ENCODE results near the gene MMAB. TPM values are rescaled to one million over a fixed set of nuclear protein-coding genes. Genes with fewer than 3 reads are reported as not detected.

Gene MMAB
- total RNA-seq, 1 donor from 2014 or later: 62.8 TPM

GRCh38 chr12:109590566-109590965 lies 17.3 kb upstream of the MMAB start:
- Mint-ChIP-seq H3K4me1 (no peaks in the 10 kb centered on the region), H3K36me3 (ENCODE audit: low read depth) (peaks cover 59% of the 10 kb centered on the region), H3K27me3 (no peaks in the 10 kb centered on the region), H3K9me3 (no peaks in the 10 kb centered on the region), H3K4me3 (no peak overlapping the region), H3K27ac (no peak overlapping the region)
- intact Hi-C loops (cut with micrococcal nuclease): no loop called here
- ChIA-PET CTCF (interaction anchor here (1.0 kb wide), 1 partner anchor 71 kb away, joined by 3 read pairs; no protein-coding TSS in a partner anchor), POLR2A (no interaction called here)
- no peak for TF ChIP-seq CTCF (IDR thresholded peaks at IDR 0.05)
- ATAC-seq (ENCODE audit: low read depth) (no peak), DNase-seq (no peak)

- Mint-ChIP-seq H3K9me3 (no peaks in the 10 kb centered on the region), H3K4me1 (no peaks in the 10 kb centered on the region), H3K27ac (no peak overlapping the region), H3K36me3 (ENCODE audit: low read depth) (peaks cover 60% of the 10 kb centered on the region), H3K27me3 (no peaks in the 10 kb centered on the region), H3K4me3 (no peak overlapping the region)
- CTCF ChIA-PET: interaction anchor here (1.0 kb wide), 1 partner anchor 70 kb away, joined by 3 read pairs; no protein-coding TSS in a partner anchor
- POLR2A ChIA-PET: no interaction called here
- DNase-seq (no peak), ATAC-seq (ENCODE audit: low read depth) (no peak)
- intact Hi-C loops (cut with micrococcal nuclease): no loop called here
- no peak for TF ChIP-seq CTCF (IDR thresholded peaks at IDR 0.05)
Observed at GRCh38 chr12:109589691-109590245, 16.5 kb upstream of the MMAB start.

GRCh38 chr12:109589240-109589590 lies 15.9 kb upstream of the MMAB start:
- Mint-ChIP-seq H3K4me3 (no peak overlapping the region), H3K36me3 (ENCODE audit: low read depth) (peaks cover 59% of the 10 kb centered on the region), H3K27ac (no peak overlapping the region), H3K9me3 (no peaks in the 10 kb centered on the region), H3K4me1 (no peaks in the 10 kb centered on the region), H3K27me3 (no peaks in the 10 kb centered on the region)
- POLR2A ChIA-PET: no interaction called here
- CTCF ChIA-PET: no interaction called here
- DNase-seq (no peak), ATAC-seq (ENCODE audit: low read depth) (no peak)
- intact Hi-C loops (cut with micrococcal nuclease): no loop called here
- no peak for TF ChIP-seq CTCF (IDR thresholded peaks at IDR 0.05)

GRCh38 chr12:109588461-109589239 lies 15.3 kb upstream of the MMAB start:
- ATAC-seq (ENCODE audit: low read depth): no peak
- intact Hi-C loops (cut with micrococcal nuclease): no loop called here
- no peaks in the 10 kb centered on the region for H3K9me3 Mint-ChIP-seq
- no peak overlapping the region for H3K4me3 Mint-ChIP-seq
- H3K27ac Mint-ChIP-seq: no peak overlapping the region
- no peaks in the 10 kb centered on the region for H3K27me3 Mint-ChIP-seq
- DNase-seq: no peak
- H3K4me1 Mint-ChIP-seq: no peaks in the 10 kb centered on the region
- no peak for TF ChIP-seq CTCF (IDR thresholded peaks at IDR 0.05)
- POLR2A ChIA-PET: no interaction called here
- CTCF ChIA-PET: no interaction called here
- peaks cover 60% of the 10 kb centered on the region for H3K36me3 Mint-ChIP-seq (ENCODE audit: low read depth)

GRCh38 chr12:109587921-109588320 lies 14.6 kb upstream of the MMAB start:
- no peaks in the 10 kb centered on the region for H3K27me3 Mint-ChIP-seq
- CTCF ChIA-PET: no interaction called here
- intact Hi-C loops (cut with micrococcal nuclease): no loop called here
- no peak overlapping the region for H3K4me3 Mint-ChIP-seq
- H3K9me3 Mint-ChIP-seq: no peaks in the 10 kb centered on the region
- DNase-seq (no peak), ATAC-seq (ENCODE audit: low read depth) (no peak)
- H3K36me3 Mint-ChIP-seq (ENCODE audit: low read depth): peaks cover 61% of the 10 kb centered on the region
- H3K4me1 Mint-ChIP-seq: no peaks in the 10 kb centered on the region
- TF ChIP-seq CTCF (IDR thresholded peaks at IDR 0.05): no peak
- POLR2A ChIA-PET: no interaction called here
- no peak overlapping the region for H3K27ac Mint-ChIP-seq
